Activated T-cell treated with anti-CD3 and anti-CD28 coated beads for 4 hours (primary cell): Measurements from ENCODE around the gene SLC10A1.

Source experiments
- DNase-seq: peaks from one replicate; pipeline ENCODE4 v3.0.0-alpha.2; 2020

SLC10A1 gene

GRCh38 chr14:69808919-69809808 lies 12.1 kb upstream of the SLC10A1 start:
- no peak for DNase-seq

- DNase-seq, result no peak
Observed at GRCh38 chr14:69807192-69807591, 10.2 kb upstream of the SLC10A1 start.

GRCh38 chr14:69804902-69805301 lies 7.9 kb upstream of the SLC10A1 start:
- DNase-seq, result no peak

DNA sequence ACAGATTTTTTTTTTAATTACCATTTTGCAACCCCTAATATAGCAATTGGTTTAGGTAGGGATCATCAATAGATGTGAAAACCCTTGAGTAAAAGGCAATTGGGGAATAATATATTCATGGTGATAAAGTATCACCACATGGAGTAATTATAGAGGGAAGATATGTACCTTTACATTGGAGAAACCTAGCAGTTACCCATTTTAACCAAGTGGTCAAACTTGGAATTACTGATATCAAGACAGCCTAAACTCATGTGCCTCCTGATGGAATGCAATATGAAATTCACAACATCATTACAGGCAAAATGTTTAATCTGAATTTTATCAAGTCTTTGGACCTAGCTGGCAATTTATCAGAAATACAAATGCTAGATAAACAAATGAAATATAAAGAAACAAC lies 6.7 kb upstream of the SLC10A1 start:
- no peak for DNase-seq

DNA sequence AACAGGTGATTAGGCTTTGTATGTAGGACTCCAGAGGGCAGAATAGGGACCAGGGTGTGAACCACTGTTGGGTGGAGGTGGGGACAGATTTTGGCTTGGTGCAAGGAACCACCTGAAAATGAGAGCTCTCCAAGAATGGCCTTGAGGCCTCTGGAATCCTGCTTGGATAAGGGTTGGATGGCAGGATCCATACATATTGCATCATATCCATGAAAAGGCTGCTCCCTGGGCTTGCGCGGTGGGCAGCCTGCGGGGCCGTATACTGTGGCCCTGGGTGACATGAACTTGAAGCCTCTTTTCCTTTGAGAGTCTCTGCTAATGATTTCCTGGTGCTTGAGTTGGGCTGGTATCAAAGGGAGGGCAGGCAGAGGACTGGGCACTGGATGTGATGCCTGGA lies 1.3 kb upstream of the SLC10A1 start:
- DNase-seq, result no peak

DNA sequence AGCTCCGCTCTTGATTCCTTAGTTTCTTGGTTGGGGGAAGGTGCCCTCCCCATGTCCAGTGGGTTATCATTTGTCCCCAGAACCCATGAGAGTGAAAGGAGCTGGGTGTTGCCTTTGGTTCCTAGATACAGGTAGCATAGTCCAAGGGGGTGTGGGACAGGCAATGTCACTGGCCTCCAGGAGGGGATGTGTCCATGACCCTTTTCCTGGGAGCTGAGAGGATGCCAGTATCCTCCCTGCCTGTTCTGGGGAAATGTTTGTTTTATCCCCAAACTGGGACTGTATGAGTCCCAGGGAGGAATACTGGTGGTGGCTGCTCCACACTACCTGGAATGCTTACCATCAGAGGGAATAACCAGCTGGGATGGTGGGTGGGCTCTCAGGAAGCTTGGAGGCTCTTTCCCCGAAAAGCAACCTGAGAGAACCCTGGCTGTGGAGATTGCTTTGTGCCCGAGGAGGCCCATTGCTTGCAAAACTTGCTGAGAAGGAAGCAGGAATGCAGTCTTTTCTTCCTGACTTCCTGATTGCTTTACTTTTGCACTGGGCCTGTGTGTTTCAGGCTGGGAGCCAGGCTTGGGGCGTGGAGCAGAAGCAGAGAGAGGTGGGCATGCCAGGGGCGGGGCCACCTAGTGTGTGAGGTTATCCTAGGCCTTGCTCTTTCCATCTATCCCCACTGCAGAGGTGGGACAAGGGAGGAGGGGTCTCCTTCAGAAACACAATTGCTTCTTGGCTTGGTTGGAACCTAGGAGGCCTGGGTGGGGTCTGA lies 715 bp upstream of the SLC10A1 start:
- DNase-seq, result no peak

DNA sequence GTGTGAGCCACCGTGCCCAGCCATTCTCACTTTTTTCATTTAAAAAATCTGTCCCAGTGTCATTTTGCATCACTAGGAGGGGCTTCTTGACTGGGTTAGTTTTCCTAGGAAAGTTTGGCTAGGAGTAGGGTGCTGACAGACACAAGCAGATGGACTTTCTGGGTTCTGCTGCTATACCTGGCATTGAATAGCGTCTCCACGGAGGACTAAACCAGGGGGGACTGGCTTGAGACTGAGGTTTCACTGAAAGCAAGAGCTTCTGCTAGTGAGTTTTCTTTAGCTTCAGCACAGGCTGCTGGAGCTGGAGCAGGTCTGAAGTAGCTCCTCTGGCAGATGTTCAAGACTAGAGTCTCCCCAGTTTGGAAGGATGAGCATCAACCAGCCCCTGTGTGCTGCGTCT lies 1.4 kb downstream of the SLC10A1 start:
- DNase-seq, result no peak

DNA sequence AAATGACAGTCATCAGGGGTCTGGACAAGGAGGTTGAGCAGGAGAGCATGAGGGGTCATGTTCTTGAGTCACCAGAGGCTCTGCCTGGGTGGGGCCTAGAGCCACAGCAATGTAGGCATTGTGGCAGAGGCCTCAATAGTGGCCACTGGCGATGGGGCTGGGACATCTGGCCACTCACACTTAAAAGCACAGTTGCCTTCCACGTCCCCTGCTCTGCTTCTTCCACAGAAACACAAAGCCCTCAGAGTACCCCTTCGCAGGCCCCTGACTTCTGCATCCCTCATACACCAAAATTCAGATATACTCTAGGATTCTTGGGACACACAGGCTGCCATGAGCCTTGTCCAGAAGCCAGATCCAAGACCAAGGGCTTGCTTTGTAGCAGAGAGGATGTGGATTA lies 2.2 kb downstream of the SLC10A1 start:
- DNase-seq, result no peak

DNA sequence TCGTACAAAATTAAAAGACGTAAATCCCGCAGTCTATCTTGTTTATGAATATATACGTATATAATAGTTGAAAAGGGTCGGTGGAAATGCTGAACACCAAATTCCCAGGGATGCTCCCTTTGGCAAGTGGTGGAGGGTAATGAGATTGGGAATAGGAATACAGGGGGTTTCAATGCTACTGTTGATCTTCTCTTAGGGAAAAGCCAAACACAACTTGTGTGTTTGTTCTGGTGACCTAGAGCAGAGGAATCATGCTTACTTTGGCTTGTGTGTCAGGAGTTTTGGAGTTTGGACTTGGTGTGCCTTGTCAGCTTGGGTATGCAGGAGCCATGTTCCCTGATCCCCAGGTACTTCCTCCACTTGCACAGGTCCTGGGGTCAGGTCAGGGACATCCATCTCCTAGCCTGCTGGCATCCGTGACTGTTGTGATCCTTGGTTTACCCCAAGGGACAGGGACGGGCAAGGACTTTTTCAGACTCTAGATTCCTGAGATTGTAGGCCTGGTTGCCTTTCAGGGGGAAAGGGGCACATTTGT lies 4.1 kb downstream of the SLC10A1 start:
- no peak for DNase-seq

DNA sequence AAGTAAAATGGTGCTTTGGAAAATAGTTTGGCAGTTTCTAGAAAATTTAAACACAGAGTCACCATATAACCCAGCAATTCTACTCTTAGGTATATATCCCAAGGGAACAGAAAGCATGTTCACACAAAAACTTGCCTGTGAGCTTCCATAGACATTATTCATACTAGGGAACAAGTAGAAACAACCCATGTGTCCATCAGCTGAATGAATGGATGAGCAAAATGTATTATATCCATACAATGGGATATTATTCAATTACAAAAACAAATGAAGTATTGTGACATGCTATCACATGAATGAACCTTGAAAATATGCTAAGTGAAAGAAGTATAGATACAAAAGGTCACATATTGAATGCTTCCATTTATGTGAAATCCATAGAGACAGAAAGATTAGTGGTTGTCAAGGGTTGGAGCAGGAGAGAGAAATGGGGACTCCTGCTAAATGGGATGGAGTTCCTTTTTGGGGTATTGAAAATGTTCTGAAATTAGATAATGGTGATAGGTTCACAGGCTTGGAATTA lies 7.9 kb downstream of the SLC10A1 start:
- no peak for DNase-seq

GRCh38 chr14:69786603-69787002 lies 10.4 kb downstream of the SLC10A1 start:
- DNase-seq, result no peak

DNA sequence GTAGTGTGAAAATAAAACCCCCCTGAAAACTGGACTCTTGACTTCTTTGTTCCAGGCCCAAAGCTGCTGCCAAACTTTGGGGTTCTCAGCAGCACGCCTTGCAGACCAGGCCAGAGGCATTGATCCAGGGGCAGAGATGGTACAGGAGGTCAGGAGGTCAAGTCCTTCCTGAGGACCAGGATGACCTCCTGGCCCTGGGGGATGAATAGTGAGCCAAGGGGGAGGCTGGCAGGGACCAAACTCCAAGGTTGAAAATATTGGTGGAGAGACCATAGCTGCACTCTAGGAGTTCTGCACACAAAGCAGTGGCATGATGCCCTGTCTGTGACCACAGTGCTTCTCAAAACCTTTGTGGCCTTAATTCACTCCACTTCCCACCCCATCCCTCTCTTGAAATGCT lies 12.1 kb downstream of the SLC10A1 start:
- DNase-seq, result no peak

- DNase-seq, result no peak
Observed at GRCh38 chr14:69780952-69781351, 16.1 kb downstream of the SLC10A1 start.

GRCh38 chr14:69780092-69780491 lies 16.9 kb downstream of the SLC10A1 start:
- DNase-seq, result no peak

DNA sequence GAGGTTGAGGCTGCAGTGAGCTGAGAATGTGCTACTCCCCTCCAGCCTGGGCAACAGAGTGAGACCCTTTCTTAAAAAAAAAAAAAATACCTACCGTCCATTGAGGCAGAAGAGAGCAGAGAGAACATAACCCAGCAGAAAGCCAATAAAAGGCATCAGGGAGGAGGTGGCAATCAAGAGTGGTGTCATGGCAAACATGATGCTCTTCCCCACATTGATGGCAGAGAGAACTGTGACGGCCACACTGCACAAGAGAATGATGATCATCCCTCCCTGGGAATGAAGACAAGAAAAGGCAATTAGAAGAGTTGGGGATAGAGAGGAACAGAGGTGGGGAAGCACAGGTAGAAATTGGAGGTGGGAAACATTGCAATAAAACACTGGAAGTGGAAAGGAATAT lies 18.0 kb downstream of the SLC10A1 start:
- DNase-seq, result no peak

DNA sequence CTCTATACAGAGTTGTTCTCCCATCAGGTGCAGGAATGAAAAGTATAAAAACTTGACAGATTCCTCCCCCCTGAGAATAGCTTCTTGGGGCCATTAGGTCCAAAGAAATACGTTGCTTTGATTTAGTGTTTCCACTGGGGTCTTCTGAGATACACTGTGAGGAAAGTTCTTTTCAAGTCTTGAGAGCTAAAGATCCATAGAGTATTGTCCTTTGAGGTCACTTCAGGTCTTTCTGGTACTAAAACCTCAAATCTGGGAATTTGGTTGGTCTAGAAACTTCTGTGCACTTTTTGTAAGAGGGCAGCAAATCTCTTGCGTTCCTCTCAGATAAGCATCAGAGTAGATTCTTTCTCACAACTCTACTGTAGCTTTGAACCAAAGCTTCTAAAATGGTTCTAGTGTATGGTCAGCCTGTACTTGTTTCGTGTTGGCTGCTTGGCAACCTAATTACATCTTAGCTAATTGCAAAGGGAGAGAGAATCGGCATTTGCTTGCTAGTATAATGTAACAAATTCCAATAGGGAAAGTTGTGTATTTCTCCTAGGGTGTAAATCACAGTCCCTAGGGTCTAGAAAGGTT lies 20.1 kb downstream of the SLC10A1 start:
- DNase-seq, result no peak

DNA sequence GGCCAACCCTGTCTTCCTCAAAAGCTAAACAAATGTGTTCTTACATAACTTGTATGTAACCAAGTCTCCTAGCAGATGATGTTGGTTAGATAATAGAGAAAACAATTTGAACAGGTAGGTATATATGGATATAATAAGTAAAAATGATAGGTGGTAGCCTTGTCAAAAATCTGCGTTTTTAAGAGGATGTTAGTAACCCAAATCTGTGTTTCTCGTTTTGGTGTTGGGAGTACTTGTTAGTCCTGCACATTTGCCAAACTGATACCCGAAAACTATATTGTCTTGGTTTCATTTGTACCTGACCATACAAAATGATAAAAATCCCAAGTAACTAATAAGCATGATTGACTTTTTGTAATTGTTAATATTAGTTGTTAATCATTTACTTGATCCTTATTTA lies 22.0 kb downstream of the SLC10A1 start:
- no peak for DNase-seq

GRCh38 chr14:69773571-69774276 lies 23.3 kb downstream of the SLC10A1 start:
- no peak for DNase-seq

GRCh38 chr14:69772082-69773017 lies 24.7 kb downstream of the SLC10A1 start:
- DNase-seq, result no peak

DNA sequence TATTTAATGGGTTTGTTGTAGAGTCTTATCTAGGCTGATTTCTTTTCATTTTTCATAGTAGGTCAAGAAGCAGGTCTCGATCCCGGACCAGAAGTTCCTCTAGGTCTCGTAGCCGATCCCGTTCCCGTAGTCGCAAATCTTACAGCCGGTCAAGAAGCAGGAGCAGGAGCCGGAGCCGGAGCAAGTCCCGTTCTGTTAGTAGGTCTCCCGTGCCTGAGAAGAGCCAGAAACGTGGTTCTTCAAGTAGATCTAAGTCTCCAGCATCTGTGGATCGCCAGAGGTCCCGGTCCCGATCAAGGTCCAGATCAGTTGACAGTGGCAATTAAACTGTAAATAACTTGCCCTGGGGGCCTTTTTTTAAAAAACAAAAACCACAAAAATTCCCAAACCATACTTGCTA lies 25.9 kb downstream of the SLC10A1 start:
- DNase-seq, result no peak

DNA sequence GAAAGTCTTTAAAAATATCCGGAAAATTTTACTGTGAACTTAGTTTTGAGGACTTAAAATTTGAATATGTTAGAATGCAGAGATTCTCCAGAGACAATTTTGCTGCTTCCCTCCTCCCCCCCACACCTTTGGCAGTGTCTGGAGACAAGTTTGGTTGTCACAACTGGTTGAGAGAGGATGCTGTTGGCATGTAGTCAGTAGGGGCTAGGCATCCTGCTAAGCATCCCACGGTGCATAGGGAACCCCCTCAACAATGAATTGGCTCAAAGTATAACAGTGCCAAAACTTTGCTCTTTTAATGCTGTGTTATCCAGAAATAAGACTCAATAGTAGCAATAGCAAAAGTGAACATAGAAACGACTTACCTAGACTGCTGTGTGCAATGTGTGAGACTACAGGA lies 26.5 kb downstream of the SLC10A1 start:
- no peak for DNase-seq

DNA sequence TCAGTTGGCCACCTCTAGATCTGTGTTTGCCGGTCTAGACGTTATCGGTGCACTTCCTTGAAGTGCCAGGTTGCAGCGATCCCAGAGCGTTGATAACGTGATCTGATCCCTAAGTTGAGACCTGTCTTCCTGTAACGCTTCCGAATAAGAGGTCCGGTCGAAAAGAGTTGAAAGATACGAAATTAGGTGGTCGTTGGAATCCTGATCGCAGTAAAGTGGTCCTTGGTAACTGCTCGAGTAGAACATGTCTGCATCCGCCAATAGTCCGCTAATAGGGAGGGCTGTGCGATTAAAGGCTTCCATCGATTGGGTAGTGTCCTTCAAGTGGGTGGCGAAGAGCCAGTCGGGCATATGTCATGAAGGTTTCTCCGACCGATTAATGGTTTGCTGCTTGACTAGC lies 27.4 kb downstream of the SLC10A1 start:
- no peak for DNase-seq
